GM20000 (cell line): ENCODE data around the gene CWC22.
"Not testable (repeated sequence)": the region's sequence is repeated elsewhere in the genome, so short reads cannot be mapped to it uniquely, and the experiment has no call there.

Source experiments
- DNase-seq: peaks from one replicate; pipeline ENCODE4 v3.0.0; 2012; ENCODE audit warnings: low spot score
- TF ChIP-seq, protein P1 (sequence below): IDR thresholded peaks from 2 replicates; pipeline ENCODE4 v1.5.1; 2012; ENCODE audit warnings: mild to moderate bottlenecking, control low read depth; ENCODE audit errors: extremely low read depth, missing control alignments

Gene CWC22

DNA sequence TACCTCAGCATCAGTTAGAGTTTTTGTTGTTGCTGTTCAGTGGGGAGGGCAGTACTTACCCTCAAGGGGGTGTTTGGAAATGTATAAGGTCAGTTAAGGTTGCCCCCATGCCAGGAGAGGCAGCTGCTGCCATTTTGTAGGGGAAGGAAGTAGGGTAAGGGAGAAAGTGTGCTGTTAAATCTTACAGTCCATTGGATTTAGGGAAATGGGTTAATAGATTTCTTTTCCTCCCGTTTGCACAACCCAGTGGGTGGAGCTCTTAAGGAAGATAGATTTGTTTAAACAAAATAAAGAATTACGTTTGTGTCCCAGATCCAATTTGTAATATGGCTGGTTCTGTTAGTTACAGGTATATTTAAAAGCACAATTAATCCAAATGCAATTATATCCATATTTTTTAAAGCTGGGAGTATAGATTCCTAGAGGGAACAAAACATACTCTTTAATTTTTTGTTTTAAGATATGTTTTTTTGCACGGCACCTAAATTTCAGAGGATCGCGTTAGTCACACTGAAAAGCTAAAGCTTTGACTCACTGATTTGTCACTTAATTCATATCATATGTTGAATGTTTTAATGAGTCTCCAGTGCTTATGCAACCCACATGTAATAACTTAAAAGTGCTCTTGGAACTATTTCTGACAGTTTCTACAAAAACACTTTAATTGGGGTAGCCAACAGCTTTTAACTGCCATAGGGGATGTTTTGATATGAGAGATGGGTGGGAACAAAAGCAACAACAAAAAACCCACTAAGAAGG lies 9.0 kb upstream of the CWC22 start:
- TF ChIP-seq, protein P1, sequence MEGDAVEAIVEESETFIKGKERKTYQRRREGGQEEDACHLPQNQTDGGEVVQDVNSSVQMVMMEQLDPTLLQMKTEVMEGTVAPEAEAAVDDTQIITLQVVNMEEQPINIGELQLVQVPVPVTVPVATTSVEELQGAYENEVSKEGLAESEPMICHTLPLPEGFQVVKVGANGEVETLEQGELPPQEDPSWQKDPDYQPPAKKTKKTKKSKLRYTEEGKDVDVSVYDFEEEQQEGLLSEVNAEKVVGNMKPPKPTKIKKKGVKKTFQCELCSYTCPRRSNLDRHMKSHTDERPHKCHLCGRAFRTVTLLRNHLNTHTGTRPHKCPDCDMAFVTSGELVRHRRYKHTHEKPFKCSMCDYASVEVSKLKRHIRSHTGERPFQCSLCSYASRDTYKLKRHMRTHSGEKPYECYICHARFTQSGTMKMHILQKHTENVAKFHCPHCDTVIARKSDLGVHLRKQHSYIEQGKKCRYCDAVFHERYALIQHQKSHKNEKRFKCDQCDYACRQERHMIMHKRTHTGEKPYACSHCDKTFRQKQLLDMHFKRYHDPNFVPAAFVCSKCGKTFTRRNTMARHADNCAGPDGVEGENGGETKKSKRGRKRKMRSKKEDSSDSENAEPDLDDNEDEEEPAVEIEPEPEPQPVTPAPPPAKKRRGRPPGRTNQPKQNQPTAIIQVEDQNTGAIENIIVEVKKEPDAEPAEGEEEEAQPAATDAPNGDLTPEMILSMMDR: no peak
- DNase-seq: no peak

GRCh38 chr2:180012523-180012922 lies 5.4 kb upstream of the CWC22 start:
- TF ChIP-seq, protein P1: no peak
- no peak for DNase-seq

DNA sequence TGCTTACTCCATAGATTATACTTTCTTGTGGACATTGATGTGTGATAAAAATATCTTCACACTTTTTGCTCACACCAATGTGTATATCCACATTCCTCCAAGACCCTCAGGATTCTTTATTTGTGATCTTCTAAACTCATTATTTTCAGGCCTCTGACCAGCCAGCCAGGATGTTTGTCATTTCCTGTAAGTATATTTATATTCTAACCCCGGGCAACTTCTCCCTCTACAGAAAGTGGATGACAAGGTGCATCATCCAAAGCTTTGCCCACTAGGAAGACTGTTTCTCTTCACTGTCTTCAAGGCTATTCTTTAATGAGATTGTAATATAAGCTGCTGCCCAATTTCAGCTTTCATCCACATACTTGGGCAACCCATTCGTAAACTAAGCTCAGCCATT lies 3.6 kb upstream of the CWC22 start:
- DNase-seq: no peak

DNA sequence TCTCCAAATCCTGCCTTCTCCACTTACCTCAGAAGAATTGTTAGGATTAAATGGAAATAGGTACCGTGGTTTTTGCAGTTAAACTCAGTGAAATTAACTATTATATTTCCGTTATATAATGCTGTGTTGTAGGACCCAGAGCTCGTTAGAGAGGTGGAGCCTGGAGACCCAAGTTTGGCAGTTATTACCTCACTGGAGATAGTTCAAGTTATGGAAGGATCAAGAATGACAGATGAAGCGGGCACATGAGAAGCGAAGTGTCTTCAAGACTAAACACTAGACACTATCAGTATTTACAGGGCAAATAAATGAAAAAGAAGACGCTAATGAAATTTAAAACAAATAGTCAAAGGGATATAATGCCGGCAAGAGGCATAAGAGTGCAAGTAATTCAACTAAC lies 866 bp downstream of the CWC22 start:
- DNase-seq: no peak
- TF ChIP-seq, protein P1: no peak

More for the DNA sequence above, 3.6 kb upstream of the CWC22 start:
- TF ChIP-seq, protein P1: no peak

GRCh38 chr2:180005465-180005864 lies 1.6 kb downstream of the CWC22 start:
- DNase-seq: not testable (repeated sequence)

- TF ChIP-seq, protein P1: no peak
- no peak for DNase-seq
Observed at GRCh38 chr2:180004731-180005130, 2.4 kb downstream of the CWC22 start.

- TF ChIP-seq, protein P1: no peak
- no peak for DNase-seq
Observed at GRCh38 chr2:180003559-180003958, 3.5 kb downstream of the CWC22 start.

DNA sequence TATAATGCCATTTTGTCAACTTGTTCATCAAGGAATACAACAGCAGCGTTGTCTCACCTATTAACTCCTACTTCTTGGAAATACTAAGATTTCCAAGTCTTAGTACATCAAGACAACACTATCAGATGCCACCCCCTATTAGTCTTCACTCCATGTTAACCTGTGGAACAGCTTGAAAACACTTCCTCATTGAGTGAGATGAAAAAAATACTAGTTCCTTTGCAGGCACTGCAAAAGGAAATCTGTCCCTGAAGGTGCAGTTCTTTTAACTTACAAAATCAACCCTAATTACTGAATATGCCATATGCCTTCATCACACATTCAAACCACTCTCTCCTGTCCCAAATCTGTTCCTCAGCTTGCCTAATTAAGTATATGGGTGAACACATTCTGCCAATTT lies 4.0 kb downstream of the CWC22 start:
- no peak for DNase-seq
- TF ChIP-seq, protein P1: no peak
